ENCODE results near the gene UBE2L6. TPM values are rescaled to one million over a fixed set of nuclear protein-coding genes. Genes with fewer than 3 reads are reported as not detected.
"Not testable (repeated sequence)": the region's sequence is repeated elsewhere in the genome, so short reads cannot be mapped to it uniquely, and the experiment has no call there.

UBE2L6 gene
- total RNA-seq, 1 experiment from 2014 or later = 40.3 TPM

- no peak for DNase-seq (ENCODE audit: low spot score)
- in situ Hi-C loops (cut with HindIII; ENCODE audit: low sequenced_read_pairs) = no loop called here
Observed at GRCh38 chr11:57536947-57537619, 30.4 kb downstream of the UBE2L6 start, which contains the start of gene SMTNL1. Gene SMTNL1 (plus strand): TSS chr11:57537595. CDS start chr11:57542643, 5,048 bp downstream.

GRCh38 chr11:57534449-57534848 is 33.0 kb downstream of the UBE2L6 start:
- in situ Hi-C loops (cut with HindIII; ENCODE audit: low sequenced_read_pairs); DNase-seq (ENCODE audit: low spot score): not testable (repeated sequence)

- peak; percentile 100 for DNase-seq (ENCODE audit: low spot score)
- in situ Hi-C loops (cut with HindIII; ENCODE audit: low sequenced_read_pairs) = no loop called here
Observed at GRCh38 chr11:57530596-57531507, 36.6 kb downstream of the UBE2L6 start, which contains the start of gene TIMM10. Gene TIMM10 (minus strand): TSS chr11:57530754. CDS start chr11:57530189, 565 bp downstream.

GRCh38 chr11:57530215-57530595 is 37.3 kb downstream of the UBE2L6 start:
- no peak for DNase-seq (ENCODE audit: low spot score)
- in situ Hi-C loops (cut with HindIII; ENCODE audit: low sequenced_read_pairs) = no loop called here

GRCh38 chr11:57529012-57529411 is 38.5 kb downstream of the UBE2L6 start:
- DNase-seq (ENCODE audit: low spot score) = no peak
- in situ Hi-C loops (cut with HindIII; ENCODE audit: low sequenced_read_pairs) = no loop called here

GRCh38 chr11:57527056-57527631 is 40.3 kb downstream of the UBE2L6 start:
- peak; percentile 79 for DNase-seq (ENCODE audit: low spot score)
- in situ Hi-C loops (cut with HindIII; ENCODE audit: low sequenced_read_pairs) = no loop called here

- in situ Hi-C loops (cut with HindIII; ENCODE audit: low sequenced_read_pairs) = no loop called here
- no peak for DNase-seq (ENCODE audit: low spot score)
Observed at GRCh38 chr11:57523419-57523818, 44.1 kb downstream of the UBE2L6 start.

- in situ Hi-C loops (cut with HindIII; ENCODE audit: low sequenced_read_pairs) = no loop called here
- no peak for DNase-seq (ENCODE audit: low spot score)
Observed at GRCh38 chr11:57521116-57521515, 46.4 kb downstream of the UBE2L6 start.

- no peak for DNase-seq (ENCODE audit: low spot score)
- in situ Hi-C loops (cut with HindIII; ENCODE audit: low sequenced_read_pairs) = no loop called here
Observed at GRCh38 chr11:57516061-57516443, 51.4 kb downstream of the UBE2L6 start.

GRCh38 chr11:57515332-57516060 is 52.0 kb downstream of the UBE2L6 start, which contains the start of gene SLC43A1:
Gene SLC43A1 (minus strand): TSS chr11:57515702. CDS start chr11:57514111, 1,591 bp downstream.
- no peak for DNase-seq (ENCODE audit: low spot score)
- in situ Hi-C loops (cut with HindIII; ENCODE audit: low sequenced_read_pairs) = no loop called here

- in situ Hi-C loops (cut with HindIII; ENCODE audit: low sequenced_read_pairs) = no loop called here
- DNase-seq (ENCODE audit: low spot score) = no peak
Observed at GRCh38 chr11:57514538-57515331, 52.7 kb downstream of the UBE2L6 start.

GRCh38 chr11:57513911-57514537 is 53.4 kb downstream of the UBE2L6 start:
- in situ Hi-C loops (cut with HindIII; ENCODE audit: low sequenced_read_pairs) = no loop called here
- DNase-seq (ENCODE audit: low spot score) = no peak

GRCh38 chr11:57513452-57513795 is 54.0 kb downstream of the UBE2L6 start:
- DNase-seq (ENCODE audit: low spot score) = no peak
- in situ Hi-C loops (cut with HindIII; ENCODE audit: low sequenced_read_pairs) = no loop called here

- in situ Hi-C loops (cut with HindIII; ENCODE audit: low sequenced_read_pairs) = no loop called here
- no peak for DNase-seq (ENCODE audit: low spot score)
Observed at GRCh38 chr11:57512646-57513451, 54.6 kb downstream of the UBE2L6 start.

- in situ Hi-C loops (cut with HindIII; ENCODE audit: low sequenced_read_pairs) = no loop called here
Observed at GRCh38 chr11:57511741-57512430, 55.6 kb downstream of the UBE2L6 start.

GRCh38 chr11:57508341-57509170 is 58.9 kb downstream of the UBE2L6 start:
- in situ Hi-C loops (cut with HindIII; ENCODE audit: low sequenced_read_pairs) = no loop called here
- DNase-seq (ENCODE audit: low spot score) = no peak

More at GRCh38 chr11:57511741-57512430, 55.6 kb downstream of the UBE2L6 start:
- no peak for DNase-seq (ENCODE audit: low spot score)

Data from G401 (cell line).